ENCODE measurements around the gene KDM1B. TPM values are rescaled to one million over a fixed set of nuclear protein-coding genes. Genes with fewer than 3 reads are reported as not detected.
A peak's percentile ranks its signal among the peaks of the same experiment; 100 is the strongest.

Gene KDM1B
- total RNA-seq, 1 experiment from 2014 or later = 15.8 TPM

DNA sequence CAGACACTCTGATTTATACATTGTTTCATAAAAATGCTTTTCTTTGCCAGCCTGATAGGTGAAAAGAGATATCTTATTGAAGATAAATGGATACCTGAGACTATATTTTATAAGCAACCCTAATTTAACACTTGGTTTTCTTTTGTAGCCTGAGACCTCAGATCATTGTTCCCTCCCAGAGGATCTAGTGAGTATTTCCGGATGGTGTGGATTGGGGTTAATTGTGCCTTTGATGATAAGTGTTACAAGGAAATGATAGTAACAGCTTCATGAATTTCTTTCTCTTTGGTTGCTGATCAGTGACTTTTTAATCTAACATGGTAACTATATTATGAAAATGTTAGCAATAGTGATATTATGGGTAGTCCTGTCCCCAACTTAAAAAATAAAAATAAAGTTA lies 30.4 kb downstream of the KDM1B start:
- POLR2A ChIA-PET (ENCODE audit: low non-redundant PET) = no interaction called here
- intact Hi-C loops (cut with micrococcal nuclease; ENCODE audit: unreplicated experiment) = no loop called here
- CTCF ChIA-PET = no interaction called here
- no peaks in the 10 kb centered on the region for H3K27me3 ChIP-seq (replicated peaks; ENCODE audit: insufficient read depth, low read depth, low read length, poor library complexity)
- H3K9me3 ChIP-seq (ENCODE audit: low read depth, low read length, poor library complexity, severe bottlenecking) = no peaks in the 10 kb centered on the region
- no peak for DNase-seq (ENCODE audit: low spot score)
- H3K36me3 ChIP-seq (ENCODE audit: insufficient read depth, low read length, poor library complexity, severe bottlenecking) = no peaks in the 10 kb centered on the region
- no peak overlapping the region for H3K4me3 ChIP-seq (ENCODE audit: low read depth, low read length, poor library complexity, severe bottlenecking)
- H3K27ac ChIP-seq (ENCODE audit: low read depth, low read length, poor library complexity, severe bottlenecking) = no peak overlapping the region
- TF ChIP-seq, protein P1, sequence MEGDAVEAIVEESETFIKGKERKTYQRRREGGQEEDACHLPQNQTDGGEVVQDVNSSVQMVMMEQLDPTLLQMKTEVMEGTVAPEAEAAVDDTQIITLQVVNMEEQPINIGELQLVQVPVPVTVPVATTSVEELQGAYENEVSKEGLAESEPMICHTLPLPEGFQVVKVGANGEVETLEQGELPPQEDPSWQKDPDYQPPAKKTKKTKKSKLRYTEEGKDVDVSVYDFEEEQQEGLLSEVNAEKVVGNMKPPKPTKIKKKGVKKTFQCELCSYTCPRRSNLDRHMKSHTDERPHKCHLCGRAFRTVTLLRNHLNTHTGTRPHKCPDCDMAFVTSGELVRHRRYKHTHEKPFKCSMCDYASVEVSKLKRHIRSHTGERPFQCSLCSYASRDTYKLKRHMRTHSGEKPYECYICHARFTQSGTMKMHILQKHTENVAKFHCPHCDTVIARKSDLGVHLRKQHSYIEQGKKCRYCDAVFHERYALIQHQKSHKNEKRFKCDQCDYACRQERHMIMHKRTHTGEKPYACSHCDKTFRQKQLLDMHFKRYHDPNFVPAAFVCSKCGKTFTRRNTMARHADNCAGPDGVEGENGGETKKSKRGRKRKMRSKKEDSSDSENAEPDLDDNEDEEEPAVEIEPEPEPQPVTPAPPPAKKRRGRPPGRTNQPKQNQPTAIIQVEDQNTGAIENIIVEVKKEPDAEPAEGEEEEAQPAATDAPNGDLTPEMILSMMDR (conservative IDR thresholded peaks at IDR 0.05; ENCODE audit: low read depth, low read length) = no peak
- no peak for TF ChIP-seq EZH2 (IDR thresholded peaks at IDR 0.05; ENCODE audit: borderline replicate concordance, low read depth, low read length, poor library complexity, severe bottlenecking)
- H3K4me1 ChIP-seq (ENCODE audit: insufficient read depth, low read length, poor library complexity, severe bottlenecking) = no peaks in the 10 kb centered on the region
- no TSS peak for BruUV-seq (replicated peaks)

DNA sequence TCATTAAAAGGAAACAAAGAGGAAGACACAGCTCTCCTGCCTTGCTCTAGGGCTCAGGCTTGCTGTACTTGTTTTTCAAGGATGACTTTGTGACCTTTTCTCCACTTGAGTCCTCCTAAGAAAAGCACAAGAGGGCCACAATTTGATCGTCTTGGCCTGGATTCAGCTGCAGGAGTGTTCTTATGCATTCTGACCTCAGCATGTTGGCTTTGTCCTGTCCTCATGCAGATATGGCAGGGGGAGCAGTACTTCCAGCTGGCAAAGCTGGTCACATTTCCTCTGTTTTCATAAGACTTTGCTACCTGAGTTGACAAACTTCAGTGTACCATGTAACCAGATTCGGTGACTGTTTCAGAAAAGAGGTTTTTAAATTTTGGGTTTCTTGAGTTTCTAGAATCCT lies 30.8 kb downstream of the KDM1B start:
- TF ChIP-seq EZH2 (IDR thresholded peaks at IDR 0.05; ENCODE audit: borderline replicate concordance, low read depth, low read length, poor library complexity, severe bottlenecking) = no peak
- TF ChIP-seq, protein P1 (conservative IDR thresholded peaks at IDR 0.05; ENCODE audit: low read depth, low read length) = no peak
- ChIA-PET CTCF (no interaction called here), POLR2A (ENCODE audit: low non-redundant PET) (interaction anchor here (0.6 kb wide), 1 partner anchor 17 kb away, joined by 6 read pairs; no protein-coding TSS in a partner anchor)

DNA sequence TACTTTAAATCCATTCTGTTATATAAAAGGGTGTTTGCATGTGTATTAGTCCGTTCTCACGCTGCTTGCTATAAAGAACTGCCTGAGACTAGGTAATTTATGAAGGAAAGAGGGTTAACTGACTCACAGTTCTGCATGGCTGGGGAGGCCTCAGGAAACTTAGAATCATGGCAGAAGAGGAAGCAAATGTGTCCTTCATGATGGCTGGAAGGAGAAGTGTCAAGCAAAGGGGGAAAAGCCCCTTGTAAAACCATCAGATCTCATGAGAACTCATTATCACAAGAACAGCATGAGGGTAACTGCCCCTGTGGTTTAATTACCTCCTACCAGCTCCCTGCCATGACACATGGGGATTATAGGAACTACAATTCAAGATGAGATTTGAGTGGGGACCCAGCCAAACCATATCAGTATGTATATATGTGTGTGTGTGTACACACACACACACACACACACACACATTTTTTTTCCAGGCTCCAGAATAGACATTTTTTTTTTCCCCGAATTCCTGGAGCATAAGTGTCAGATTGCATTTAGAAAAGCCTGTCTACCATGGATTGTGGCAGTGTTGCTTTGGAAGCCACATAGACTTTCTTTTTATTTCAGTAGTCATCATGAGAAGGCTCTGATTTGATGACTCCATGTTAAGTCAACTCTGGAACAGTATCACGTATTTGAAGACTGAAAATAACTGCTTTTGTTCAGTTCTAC lies 31.5 kb downstream of the KDM1B start:
- POLR2A ChIA-PET (ENCODE audit: low non-redundant PET) = interaction anchor here (0.6 kb wide), 1 partner anchor 18 kb away, joined by 6 read pairs; no protein-coding TSS in a partner anchor
- BruUV-seq (replicated peaks) = no TSS peak
- Histone ChIP-seq H3K4me3 (ENCODE audit: low read depth, low read length, poor library complexity, severe bottlenecking) (no peak overlapping the region), H3K36me3 (ENCODE audit: insufficient read depth, low read length, poor library complexity, severe bottlenecking) (no peaks in the 10 kb centered on the region), H3K4me1 (ENCODE audit: insufficient read depth, low read length, poor library complexity, severe bottlenecking) (no peaks in the 10 kb centered on the region), H3K27me3 (replicated peaks; ENCODE audit: insufficient read depth, low read depth, low read length, poor library complexity) (no peaks in the 10 kb centered on the region), H3K27ac (ENCODE audit: low read depth, low read length, poor library complexity, severe bottlenecking) (no peak overlapping the region), H3K9me3 (ENCODE audit: low read depth, low read length, poor library complexity, severe bottlenecking) (no peaks in the 10 kb centered on the region)
- DNase-seq (ENCODE audit: low spot score) = peak; percentile 28
- intact Hi-C loops (cut with micrococcal nuclease; ENCODE audit: unreplicated experiment) = no loop called here
- TF ChIP-seq, protein P1 (conservative IDR thresholded peaks at IDR 0.05; ENCODE audit: low read depth, low read length) = no peak
- no peak for TF ChIP-seq EZH2 (IDR thresholded peaks at IDR 0.05; ENCODE audit: borderline replicate concordance, low read depth, low read length, poor library complexity, severe bottlenecking)
- CTCF ChIA-PET = no interaction called here

More for the DNA sequence above, 30.8 kb downstream of the KDM1B start:
- intact Hi-C loops (cut with micrococcal nuclease; ENCODE audit: unreplicated experiment) = no loop called here
- no peak for DNase-seq (ENCODE audit: low spot score)
- Histone ChIP-seq H3K27me3 (replicated peaks; ENCODE audit: insufficient read depth, low read depth, low read length, poor library complexity) (no peaks in the 10 kb centered on the region), H3K36me3 (ENCODE audit: insufficient read depth, low read length, poor library complexity, severe bottlenecking) (no peaks in the 10 kb centered on the region), H3K27ac (ENCODE audit: low read depth, low read length, poor library complexity, severe bottlenecking) (no peak overlapping the region), H3K9me3 (ENCODE audit: low read depth, low read length, poor library complexity, severe bottlenecking) (no peaks in the 10 kb centered on the region), H3K4me1 (ENCODE audit: insufficient read depth, low read length, poor library complexity, severe bottlenecking) (no peaks in the 10 kb centered on the region), H3K4me3 (ENCODE audit: low read depth, low read length, poor library complexity, severe bottlenecking) (no peak overlapping the region)
- no TSS peak for BruUV-seq (replicated peaks)

Data from A673 (cell line).